Cardiac fibroblast (primary cell): ENCODE measurements around the gene WDCP.

Experiments used
- DNase-seq, 2 donors: peaks; one replicate each; pipeline versions ENCODE4 v3.0.0 to v3.0.0-alpha.2; 2010; ENCODE audit warnings: low read depth in 2 of 2
- H3K4me3 ChIP-seq, 2 donors: replicated peaks in 1 of 2; 1 replicate in 1 of 2; 2 replicates in 1 of 2; pipeline ENCODE4 v1.5.1; 2011; ENCODE audit warnings: low read depth in 2 of 2, low read length in 2 of 2, mild to moderate bottlenecking in 2 of 2, moderate library complexity in 1 of 2
- TF ChIP-seq, protein P1 (sequence below): IDR thresholded peaks from one replicate; pipeline ENCODE4 v1.5.1; 2011; ENCODE audit warnings: low read depth, mild to moderate bottlenecking, low read length, inconsistent platforms

The WDCP gene

DNA sequence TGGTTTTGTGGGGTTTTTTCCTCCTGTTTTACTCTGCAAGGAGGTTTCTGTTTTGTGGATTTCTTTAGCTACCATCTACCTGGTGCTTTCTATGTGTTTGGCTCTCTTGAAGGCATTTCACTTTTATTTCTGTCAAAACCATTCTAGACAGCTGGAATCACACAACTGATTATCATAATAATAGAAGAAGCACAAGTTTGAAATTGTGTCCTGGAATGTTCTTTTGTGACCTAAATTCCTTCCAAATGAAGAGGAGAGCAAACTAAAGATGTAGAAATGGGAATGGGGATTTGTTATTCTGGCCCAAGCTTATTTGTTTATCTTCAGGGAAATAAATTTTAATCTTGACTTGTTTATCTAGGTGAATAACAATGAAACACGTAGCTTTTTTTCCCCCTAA lies 54.3 kb downstream of the WDCP start:
- DNase-seq, result no peak
- H3K4me3 ChIP-seq, result no peak overlapping the region

DNA sequence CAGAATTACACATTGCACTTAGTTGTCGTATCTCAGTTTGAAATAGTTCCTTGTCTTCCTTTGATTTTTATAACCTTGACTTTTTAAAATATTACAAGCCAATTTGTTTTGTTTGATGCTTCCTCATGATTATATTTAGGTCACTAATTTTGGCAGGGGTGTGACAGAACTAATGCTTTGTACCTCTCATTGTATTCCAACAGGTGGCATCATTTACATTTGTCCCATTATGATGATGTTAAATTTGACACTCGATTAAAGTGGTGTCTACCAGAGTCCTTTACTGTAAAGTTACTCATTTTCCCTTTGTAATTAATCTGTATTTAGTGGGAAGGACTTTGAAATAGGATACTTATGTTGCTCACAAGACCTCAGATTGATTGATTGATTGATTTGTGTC lies 58.8 kb downstream of the WDCP start:
- peak; percentile 25 to 44 for DNase-seq
- no peak overlapping the region for H3K4me3 ChIP-seq
- TF ChIP-seq, protein P1, sequence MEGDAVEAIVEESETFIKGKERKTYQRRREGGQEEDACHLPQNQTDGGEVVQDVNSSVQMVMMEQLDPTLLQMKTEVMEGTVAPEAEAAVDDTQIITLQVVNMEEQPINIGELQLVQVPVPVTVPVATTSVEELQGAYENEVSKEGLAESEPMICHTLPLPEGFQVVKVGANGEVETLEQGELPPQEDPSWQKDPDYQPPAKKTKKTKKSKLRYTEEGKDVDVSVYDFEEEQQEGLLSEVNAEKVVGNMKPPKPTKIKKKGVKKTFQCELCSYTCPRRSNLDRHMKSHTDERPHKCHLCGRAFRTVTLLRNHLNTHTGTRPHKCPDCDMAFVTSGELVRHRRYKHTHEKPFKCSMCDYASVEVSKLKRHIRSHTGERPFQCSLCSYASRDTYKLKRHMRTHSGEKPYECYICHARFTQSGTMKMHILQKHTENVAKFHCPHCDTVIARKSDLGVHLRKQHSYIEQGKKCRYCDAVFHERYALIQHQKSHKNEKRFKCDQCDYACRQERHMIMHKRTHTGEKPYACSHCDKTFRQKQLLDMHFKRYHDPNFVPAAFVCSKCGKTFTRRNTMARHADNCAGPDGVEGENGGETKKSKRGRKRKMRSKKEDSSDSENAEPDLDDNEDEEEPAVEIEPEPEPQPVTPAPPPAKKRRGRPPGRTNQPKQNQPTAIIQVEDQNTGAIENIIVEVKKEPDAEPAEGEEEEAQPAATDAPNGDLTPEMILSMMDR, result peak; percentile 29

More for the DNA sequence above, 54.3 kb downstream of the WDCP start:
- TF ChIP-seq, protein P1, result no peak
